ENCODE results near the gene RFK.

DNA sequence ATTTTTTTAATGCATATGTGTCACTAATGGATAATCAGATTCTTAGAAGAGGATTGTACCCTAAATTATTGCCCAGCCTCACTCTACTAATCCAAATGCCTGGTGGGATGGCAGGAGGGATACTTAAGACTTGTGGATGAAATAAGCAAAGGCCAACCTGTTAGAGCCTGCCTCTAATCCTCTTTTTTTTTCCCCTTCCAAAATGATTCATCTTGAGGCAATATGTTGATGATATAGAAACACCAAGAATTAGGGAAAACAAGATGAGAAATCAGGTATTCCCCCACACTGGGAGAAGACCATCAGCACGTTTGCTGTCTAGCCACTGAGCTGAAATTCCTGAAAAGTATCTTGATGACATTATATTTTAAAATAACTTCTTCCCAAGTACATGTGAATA is 52.0 kb downstream of the RFK start:
- TF ChIP-seq RARG (CRISPR knock-in tag; IDR thresholded peaks at IDR 0.05; ENCODE audit: low read depth) (no peak), MYC (CRISPR knock-in tag; IDR thresholded peaks at IDR 0.05; ENCODE audit: borderline replicate concordance) (no peak), ZNF281 (CRISPR knock-in tag; IDR thresholded peaks at IDR 0.05; ENCODE audit: borderline replicate concordance) (no peak), PATZ1 (CRISPR knock-in tag; IDR thresholded peaks at IDR 0.05) (no peak), NR2F2 (IDR thresholded peaks at IDR 0.05; ENCODE audit: borderline replicate concordance, low read depth) (no peak)
- TF ChIP-seq, protein P1, sequence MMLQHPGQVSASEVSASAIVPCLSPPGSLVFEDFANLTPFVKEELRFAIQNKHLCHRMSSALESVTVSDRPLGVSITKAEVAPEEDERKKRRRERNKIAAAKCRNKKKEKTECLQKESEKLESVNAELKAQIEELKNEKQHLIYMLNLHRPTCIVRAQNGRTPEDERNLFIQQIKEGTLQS (CRISPR knock-in tag; IDR thresholded peaks at IDR 0.05), result no peak

Data from HepG2 (cell line).